C1 segment of cervical spinal cord (tissue), 14 donors: ENCODE results near the gene BRD4.
A peak's percentile ranks its signal among the peaks of the same experiment; 100 is the strongest.

Experiments used
- DNase-seq, 14 donors: peaks; one replicate each; lab custom pipeline; 2025; lab: John Stamatoyannopoulos, UW

Gene BRD4

DNA sequence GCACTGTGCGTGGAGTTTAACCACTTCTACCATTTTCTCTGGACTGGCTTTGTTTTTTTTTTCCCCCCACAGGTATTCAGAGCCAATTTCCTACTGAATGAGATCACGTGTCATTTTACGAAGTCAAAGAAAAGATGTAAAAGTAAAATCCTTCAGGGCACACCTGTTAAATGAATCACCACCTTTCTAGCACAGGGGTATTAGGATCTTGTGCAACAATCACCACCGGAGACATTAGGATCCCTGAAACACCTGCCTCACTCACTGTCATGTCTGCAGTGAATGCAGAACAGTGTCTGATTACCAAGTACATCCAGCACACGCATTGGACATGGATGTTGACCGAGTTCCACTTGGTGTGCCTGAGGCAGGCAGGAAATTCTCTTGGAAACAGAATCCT is 17.2 kb downstream of the BRD4 start:
- no peak for DNase-seq

DNA sequence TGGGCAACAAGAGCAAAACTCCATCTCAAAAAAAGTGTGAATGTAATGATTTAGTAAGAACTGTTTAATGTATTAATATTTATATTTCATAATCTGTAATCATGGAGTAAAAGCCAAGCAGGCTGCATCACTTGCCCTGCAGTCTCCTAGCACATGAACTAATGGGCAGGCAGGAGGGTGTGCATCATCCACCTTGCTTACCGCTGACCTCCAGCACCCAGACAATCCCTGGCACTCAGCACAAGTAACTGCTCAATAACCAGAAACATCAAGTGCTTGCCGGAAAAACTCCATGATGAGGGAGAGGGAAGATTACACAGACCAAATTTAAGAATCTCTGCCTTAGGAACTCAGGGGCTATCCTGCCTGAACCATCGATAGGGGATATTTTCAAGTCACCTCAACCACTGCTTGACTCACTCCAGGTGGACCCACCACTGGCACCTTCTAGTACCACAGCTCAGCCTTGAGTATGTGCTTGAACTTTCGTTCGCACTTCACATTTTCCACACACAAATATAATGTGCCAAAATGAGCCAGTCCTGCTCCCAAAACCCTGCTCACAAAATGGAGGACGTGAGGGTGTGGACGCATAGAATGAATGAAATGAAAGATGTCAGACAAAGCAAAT is 18.6 kb downstream of the BRD4 start:
- DNase-seq, result no peak

DNA sequence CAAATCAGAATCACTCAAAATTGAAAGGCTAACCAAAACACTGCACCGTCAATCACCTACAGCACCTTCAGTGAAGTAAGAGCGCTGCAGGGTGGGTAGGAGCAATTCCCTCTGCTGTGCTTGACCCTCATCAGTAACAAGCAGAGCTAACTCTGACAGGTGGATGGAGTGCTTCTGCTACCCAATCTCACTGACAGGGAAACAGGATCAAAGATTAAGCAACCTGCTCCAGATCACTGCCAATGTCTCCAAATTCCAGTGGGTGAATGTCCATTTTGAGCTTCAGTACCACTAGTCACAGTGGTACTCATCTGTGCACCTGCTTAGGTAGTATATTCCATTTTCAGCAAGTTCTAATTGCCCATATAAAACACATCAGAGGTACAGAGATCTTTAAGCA is 25.2 kb downstream of the BRD4 start:
- DNase-seq, result no peak

DNA sequence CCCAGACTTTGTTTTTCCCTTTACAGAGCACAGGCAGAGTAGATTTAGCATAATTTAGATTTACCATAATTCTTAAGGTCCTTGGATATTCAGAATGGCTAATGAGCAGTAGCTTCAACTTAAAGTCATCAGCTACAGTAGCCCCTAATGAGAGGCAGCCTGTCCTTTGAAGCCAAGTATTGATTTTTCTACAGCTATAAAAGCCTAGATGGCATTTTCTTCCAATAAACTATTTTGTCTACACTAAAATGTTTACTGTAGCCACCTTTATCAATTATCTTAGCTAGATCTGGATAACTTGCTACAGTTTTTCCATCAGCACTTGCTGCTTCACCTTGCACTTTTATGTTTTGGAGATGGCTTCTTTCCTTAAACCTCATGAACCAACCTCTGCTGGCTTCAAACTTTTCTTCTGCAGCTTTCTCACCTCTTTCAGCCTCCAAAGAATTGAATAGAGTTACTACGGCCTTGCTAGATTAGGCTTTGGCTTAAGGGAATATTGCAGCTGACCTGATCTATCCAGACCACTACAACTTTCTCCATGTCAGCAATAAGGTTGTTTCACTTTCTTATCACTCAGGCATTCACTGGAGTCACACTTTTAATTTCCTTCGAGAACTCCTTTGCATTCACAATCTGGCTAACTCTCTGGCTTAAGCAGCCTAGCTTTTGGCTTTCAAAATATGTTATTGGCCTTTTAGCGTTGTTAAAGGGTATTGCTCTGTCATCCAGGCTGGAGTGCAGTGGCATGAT is 26.6 kb downstream of the BRD4 start:
- DNase-seq, result no peak

DNA sequence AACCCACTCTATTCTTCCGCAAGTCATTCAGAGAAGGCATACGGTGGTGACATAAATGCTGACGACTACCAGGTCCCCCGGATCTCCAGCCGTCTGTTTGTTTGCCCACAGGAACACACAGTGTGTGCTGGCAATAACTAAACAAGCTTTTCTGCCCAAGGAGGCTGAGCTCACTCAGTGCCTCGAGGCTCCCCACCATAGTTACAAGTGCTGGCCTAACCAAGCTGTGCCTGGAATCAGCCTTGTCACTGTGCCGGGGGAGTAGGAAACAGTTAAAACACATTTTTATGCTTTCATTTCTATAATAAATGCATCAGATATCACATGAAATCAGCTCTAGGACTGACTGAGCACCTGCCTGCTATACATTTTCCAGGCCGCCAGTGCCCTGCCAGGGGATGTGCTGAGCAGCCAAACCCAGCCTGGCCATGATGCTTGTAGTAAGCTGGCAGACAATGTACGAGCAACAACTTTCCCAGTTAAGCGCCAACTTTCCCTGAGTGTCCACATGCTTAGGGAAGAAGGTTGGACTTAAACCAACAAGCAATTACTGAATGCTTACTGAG is 28.1 kb downstream of the BRD4 start:
- DNase-seq, result no peak

DNA sequence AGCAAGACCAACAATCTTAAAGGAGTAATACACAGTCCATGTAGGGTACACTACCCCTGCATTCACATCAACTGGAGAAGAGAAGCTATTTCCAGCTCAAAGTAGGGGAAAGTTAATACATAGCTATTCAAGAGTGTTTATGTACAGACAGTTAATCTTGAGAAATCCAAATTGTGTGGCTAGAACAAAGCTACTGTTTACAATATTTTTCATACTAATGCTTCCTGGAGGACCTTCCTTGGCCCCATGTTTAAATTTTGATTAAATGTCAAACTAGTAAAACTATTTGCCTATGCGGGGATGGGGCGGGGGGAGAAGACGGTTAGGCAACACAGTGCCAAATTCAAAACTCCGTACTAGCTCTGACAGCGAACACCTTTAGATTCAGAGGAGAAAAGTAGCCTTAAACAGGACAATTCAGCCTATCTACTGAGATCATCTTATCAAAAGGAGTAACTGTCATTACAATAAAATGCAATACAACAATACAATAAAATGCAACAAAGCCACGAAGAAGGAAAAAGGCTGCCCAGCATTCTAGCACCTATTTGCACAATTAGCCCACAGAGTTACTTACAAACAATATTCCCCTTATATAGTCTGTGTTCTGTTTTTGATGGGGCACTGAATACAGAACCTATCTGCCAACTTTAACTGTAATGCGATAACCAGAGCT is 29.1 kb downstream of the BRD4 start:
- DNase-seq, result no peak

DNA sequence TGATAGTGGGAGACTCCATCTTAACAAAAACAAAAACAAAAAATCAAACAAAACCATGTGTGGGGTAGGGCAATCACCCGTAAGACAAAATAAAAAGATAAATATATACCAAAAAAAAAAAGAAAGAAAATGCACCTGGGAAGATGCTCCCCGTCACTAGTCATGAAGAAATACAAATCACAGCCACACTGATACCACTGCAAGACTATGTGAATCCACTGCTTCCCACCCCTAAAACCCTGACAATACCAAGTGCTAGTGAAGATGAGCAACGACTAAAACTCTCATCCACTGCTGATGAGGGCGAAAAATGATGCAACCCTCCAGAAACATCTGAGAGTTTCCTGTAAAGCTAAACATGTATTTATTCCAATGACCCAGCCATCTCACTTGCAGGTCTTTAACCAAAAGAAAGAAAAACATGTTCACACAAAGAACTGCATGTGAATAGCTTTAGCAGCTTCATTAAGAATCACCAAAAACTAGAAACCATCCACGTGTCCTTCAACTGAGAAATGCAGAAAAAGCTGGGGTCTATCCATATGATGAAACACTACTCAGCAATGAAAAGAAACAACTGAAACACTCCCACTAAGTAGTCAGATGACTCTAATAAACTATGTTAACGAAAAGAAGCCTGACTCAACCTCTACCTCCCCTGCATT is 31.7 kb downstream of the BRD4 start:
- DNase-seq, result no peak

DNA sequence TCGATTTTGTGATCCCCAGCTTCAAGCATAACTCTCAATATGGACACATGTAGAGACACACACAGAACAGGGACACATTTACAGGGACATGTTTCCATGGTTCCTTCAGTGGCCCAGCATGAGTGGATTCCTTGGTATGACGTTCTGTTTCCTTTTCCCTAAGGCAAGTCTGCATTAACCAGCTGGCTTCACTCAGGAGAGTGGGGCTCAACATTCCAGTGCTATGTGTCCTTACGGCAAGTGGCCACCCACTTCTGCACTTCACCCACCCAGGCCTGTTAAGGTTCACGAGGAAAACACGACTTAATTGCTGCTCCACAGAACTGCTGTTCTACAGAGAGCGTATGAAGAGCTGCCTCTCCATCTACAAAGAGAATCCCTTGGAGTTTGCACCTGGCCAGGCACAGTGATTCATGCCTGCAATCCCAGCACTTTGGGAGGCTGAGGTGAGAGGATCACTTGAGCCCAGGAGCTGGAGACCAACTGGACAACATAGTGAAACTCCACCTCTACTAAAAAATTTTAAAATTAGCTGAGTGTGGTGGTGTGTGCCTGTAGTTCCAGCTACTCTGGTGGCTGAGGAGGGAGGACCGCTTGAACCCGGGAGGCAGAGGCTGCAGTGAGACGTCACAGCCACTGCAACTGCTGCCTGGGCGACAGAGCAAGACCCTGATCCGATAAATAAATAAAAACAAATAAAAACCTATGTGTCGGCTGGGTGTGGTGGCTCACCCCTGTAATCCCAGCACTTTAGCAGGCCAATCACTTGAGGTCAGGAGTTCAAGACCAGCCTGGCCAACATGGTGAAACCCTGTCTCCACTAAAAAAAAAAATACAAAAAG is 32.5 kb downstream of the BRD4 start:
- no peak for DNase-seq

DNA sequence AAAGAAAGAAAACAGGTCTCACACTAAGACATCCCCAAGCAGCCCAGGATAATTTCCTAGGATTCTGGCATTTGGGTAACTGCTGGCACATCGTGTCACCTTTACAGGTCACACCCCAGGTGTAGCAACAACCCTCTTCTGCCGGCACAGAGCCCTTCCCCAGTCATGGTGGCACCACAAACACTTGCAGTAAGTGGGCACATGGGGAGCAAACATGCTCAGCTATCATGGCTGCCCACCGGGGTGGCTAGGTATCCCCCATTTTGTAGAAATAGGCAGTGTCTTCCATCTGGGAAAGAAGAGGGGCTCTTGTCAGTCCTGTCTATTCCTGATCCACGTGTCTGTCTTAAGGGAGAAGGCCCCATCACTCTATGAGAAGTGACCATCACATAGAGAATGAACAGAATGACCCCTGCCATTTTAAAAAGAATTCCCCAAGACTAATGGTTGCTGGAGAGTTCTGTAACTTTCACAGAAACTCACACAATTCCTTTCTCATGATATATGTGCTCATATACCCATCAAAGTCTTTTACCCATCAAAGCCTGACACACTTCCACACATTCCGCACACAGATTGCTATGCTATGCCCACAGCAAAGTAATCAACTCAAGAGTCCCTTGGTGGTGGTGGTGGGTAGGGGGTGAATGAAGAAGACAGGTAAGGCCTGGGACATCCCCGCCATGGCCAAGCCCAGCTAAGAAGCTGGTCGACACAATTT is 33.3 kb downstream of the BRD4 start:
- DNase-seq, result no peak

DNA sequence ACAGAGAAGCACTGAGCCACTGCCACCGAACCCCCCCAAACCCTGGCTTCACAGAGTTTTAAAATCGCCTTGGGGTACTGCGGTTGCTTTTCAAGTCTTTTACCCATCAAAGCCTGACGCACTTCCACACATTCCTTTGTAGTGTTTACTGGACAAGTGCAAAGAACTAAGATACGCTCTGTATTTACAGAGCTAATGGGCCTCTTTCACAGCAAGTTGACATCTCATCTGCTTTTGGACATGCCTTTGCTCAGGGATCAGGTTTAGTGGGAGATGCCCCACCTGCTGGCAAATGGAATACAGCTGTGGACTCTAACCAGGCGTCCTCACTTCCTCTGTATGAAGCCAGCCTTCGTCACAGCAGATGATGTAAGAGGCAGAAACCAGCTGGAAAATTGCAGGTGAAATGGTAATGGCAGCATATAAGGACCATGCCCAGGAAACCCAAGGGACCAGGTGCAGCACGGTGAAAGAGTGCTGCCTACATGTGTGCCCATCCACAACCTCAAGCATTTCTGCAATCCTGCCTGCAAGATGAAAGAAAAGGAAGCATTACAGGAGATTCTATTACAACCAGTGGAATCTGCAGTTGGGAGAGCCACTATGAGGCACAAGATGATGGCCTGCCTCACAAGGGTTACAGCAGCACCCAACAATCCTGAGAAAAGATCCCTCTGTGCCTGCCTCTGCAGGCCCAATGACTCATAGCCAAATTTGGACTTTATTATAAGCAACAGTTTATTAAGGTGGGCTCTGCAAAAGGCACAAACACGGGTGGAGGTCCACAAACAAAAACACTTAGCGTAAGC is 34.7 kb downstream of the BRD4 start:
- DNase-seq, result no peak

DNA sequence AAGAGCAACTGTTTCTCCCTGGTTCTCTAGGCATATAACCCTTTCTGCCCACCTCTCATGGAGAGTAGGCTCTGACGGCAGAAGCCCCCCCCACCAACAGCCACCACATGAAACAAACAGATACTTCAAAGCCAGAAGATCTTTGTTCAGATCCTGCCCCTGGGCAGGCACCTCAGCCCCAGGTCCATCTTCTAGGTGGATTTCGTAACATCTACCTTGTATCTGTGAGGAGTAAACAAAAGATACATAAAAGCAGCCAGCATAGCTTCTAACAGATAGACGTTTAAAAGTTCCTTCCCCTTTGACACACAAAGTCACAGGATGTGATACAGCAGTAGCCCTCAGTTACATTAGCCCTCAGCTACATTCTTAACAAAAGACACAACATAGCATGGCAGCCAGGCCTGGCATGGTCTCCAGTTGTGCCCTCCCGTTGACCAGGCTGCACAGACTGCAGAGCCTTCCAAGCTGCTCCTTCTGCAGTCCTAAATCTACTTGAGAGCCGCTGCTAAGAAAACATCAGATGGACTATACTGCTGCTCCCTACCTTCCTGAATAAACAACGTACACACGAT is 35.4 kb downstream of the BRD4 start:
- no peak for DNase-seq

DNA sequence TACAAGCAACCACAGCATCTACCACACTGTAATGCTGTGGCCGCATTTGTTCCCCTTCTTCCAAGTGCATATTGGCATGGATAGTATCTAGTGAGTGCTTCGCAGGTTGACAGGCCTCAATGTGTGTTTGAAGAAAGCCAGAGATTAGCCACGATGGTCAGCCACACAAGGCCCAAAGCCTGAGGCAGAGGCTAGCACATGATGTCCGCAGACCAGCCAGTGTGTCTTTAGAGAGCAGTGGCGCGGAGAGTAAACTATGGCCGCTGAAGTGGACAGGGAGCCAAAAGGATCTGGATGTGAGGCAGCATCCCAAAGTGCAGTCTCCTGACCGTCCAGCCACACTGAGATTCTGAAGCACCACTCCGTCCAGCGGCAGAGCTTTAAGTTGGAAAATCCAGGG is 36.0 kb downstream of the BRD4 start:
- peak in 1 of 14 donors; percentile 8 for DNase-seq

DNA sequence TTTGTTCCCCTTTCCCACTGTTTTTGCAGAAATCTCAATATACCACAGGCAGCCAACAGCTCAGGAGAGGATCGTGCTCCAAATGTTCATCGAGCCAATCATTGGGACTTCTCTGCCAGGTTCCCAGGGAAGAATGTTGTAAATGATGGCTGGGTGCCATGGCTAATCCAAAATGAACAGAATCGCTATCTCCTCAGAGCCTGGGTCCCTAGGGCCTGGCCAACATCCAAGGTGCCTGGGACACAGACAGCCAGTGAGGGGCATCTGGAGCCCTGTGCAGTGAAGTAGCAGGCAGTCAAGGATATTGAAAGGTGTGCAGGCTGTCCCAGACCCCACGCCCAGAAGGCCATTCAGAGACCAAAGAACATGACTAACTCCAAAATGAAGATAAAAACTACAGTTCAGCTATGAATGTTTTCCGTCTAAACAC is 37.8 kb downstream of the BRD4 start:
- DNase-seq, result peak in 1 of 14 donors; percentile 79

DNA sequence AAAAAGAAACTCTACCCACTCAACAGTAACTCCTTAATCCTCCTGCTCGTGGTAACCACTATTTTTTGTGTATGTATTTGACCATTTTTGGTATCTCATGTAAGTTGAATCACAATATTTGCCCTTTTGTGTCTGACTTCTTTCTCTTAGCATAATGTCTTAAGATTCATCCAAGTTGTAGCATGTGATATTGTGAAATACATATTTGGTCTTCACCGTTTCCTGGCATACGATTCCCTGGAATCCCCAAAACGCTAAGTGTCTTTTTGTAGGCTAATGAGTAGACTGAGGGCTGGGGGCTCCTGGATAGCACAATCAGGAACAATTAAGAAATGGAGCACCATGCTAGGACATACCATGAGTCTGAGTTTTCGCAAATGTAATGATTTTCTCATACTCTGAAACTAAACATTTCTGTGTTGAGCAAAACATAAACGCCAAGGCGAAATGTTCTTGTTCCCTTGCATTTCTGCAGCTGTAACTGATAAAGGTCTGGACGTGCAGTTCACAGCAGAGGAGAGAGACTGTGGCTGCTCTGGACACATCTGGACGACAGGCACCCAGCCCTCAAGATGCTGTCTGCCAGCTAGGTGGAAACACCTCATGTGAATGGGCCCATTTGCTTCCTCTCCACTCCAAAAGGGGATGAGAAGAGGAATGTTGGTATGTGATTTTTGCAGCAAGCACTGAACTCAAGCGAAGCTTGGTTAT is 38.4 kb downstream of the BRD4 start:
- DNase-seq, result no peak

DNA sequence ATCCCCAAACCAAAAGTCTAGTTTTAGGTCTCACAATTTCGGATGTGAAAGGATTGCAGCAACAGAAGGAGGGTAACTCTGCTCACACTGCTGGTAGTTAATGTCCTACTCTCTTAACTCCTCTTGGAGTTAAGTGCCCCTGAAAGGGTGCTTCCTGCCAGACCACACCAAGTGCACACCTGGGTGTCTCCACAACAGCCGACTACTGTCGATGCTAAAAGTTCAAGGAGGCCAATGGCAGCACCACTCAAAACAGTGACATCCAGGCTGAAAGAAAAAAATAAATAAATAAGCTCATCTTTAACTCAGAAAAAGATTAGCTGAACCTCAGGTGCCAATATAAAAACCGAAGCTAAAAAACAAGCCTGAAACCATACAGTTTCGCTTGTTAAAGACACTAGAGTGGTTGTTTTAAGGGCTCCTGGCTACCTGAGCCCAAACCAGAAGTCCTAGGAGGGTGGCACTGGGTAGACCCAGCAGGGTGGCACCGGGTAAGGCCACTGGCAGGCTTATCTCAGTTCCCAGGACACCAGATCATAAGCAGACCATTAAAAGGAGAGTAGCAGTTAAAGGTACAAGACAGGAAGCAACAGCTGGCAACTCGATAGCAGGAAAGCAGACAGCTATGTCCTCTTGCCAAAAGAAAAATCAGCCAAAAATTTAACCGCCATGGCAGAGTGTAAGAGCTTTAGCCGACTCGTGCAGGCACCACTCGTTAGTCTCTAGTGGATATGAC is 39.3 kb downstream of the BRD4 start:
- DNase-seq, result no peak

DNA sequence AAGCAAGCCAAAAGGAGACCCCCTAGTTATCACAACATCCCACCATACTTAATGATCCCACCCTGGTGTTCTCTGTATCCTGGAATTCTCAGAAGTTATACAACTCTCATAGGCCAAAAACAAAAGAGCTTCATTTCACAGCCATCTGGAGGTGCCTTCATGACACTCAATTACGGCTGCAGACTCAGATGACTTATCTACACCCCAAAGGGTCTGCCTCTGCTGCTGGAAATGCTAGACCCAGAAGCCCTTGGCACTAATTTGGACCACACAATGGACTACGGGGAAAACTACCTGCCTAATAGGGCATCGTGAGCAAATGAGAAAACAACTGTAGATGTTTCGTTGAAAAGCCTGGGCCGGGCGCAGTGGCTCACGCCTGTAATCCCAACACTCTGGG is 40.2 kb downstream of the BRD4 start:
- DNase-seq, result no peak

DNA sequence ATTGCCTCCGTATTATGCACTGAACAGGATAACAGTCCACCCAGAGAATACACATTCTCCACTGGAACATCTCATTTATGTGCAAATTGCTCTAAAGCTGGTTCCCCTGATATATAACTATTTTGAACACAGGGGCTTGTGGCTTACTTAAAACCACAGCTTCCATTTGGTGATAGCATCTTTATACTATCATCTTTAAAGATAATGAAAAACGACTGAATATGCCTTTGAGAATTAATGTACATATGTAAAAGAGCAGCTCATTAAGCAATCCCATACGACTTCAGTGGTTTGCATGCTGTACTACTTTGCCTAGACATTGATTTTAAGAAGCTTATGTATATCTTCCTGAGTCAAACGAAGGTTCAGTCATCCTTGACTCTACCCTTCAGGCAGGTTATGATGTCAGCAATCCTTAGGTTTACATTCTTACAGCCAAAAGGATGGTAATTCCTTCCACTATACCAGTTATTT is 40.8 kb downstream of the BRD4 start:
- no peak for DNase-seq

DNA sequence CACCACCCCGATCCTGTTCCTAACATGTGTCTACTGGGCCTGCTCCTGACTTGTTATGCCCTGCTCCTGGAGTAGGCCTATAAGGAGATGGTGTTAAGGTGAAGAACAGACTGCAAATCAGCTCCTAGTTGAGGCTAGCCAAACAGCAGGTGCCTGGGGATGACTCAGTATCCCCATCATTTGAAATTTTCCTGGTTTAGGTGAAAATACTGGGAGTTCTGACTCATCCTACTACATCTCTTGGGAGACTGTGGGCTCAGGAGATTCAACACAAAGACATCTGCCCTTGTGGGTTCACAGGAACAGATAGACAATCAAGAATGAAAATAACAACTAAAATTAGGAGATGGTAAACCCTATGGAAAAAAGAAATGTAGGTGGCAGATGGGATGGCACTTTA is 41.2 kb downstream of the BRD4 start:
- DNase-seq, result no peak
